Stimulated activated CD4-positive, alpha-beta T cell treated with anti-CD3 and anti-CD28 coated beads, Interleukin-12 subunit alpha, Interleukin-12 subunit beta, amount 100 ng/mL, for 4 hours (primary cell): Measurements from ENCODE around the gene KIAA1755.
"Not testable (repeated sequence)": the region's sequence is repeated elsewhere in the genome, so short reads cannot be mapped to it uniquely, and the experiment has no call there.

ENCODE experiments used
- DNase-seq: peaks from one replicate; pipeline ENCODE4 v3.0.0-alpha.2; 2020

The KIAA1755 gene

DNA sequence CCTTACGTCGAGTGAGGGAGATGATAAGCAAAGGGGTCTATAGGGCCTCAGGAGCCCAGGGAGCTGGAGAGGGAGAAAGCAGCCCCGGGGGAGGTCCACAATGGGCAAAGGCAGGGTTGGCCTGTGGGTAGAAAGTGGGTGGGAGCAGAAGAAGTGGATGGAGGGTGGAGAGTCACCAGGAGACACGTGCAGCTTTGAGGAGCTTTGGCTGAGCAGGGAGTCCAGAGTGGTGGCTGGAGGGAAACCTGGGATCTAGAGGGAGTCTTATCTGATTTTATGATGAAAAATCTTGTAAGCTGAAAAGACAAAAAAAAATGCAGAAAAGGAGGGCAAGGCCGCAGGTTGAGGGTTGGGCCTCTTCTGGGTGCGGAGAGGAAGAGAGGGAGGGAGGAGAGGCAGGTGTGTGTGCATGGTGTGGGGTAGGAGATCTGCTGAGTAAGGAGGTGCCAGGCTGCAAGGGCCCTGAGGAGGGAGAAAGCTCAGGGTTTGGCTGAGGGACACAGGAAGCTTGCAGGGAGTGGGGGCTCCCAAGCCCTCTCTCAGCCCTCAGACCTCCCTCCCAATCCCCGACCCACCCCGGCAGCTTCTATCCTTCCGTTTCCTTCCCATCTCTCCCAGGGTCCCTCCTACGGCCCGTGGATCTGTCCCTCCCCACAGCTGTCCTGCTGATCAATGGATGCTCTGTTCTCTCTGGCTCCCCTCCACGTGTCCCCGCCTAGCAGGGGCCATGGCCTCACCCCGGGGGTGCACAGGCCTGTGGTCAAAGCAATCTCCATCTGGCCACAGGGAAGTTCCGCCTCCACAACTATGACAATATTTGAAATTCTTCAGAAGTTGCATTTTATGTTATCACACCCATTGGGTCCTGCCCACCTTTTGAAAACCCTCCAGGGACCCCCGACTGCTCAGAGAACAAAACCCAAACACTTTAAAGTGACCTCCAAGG lies 26.3 kb upstream of the KIAA1755 start:
- DNase-seq = no peak

DNA sequence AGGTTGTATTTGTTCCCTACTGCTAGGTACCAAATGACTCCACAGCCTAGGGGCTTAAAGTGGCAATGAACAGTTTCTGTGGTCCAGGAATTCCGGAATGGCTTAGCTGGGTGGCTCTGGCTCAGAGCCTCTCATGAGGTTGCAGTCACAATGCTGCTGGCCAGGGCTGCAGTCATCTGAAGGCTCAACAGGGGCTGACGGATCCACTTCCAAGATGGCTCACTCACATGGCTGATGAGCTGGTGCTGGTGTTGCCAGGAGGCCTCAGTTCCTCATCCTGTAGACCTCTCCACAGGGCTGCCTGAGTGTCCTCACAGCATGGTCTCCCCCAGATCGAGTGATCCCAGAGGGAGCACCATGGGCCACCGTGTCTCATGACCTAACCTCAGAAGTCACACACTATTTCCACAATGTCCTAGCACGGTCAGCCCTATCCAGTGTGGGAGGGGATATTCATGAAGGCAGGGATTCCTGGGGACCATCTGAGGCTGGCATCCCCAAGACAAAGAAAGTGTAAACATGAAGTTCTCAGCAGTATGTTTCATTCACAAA lies 24.4 kb upstream of the KIAA1755 start:
- no peak for DNase-seq

DNA sequence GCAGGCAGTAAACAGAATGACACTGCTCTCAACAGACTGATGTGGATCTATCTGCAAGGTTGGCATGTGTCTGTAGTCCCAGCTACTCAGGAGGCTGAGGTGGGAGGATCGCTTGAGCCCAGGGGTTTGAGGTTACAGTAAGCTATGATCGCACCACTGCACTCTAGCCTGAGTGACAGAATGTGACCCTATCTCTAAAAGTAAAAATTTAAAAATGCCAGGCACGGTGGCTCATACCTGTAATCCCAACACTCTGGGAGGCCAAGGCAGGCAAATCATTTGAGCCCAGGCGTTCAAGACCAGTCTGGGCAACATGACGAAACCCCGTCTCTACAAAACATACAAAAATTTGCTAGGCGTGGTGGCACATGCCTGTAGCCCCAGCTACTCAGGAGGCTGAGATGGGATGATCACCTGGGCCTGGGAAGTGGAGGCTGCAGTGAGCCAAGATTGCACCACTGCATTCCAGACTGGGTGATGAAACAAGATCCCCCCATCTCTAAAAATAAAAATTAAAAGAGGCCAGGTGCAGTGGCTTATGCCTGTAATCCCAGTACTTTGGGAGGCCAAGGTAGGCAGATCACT lies 23.6 kb upstream of the KIAA1755 start:
- not testable (repeated sequence) for DNase-seq

DNA sequence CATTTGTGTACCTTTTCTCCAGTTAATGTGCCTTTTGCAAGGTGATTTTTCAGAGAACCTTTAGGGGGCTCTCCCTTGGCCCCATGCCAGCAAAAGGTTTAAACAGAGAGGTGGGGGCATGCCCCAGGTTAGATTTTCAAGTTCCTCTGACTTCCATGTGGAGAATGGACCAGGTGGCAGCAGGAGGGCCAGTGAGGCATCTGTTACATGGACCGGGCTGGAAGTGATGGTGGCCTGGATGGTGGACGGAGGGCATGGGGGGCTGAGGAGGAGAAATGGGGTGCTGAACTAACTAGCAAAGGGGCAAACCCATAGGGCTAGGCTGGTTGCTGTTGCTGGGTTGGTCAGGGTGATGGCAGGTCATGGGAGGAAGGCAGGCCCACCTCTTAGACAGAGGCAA lies 22.7 kb upstream of the KIAA1755 start:
- DNase-seq = no peak

DNA sequence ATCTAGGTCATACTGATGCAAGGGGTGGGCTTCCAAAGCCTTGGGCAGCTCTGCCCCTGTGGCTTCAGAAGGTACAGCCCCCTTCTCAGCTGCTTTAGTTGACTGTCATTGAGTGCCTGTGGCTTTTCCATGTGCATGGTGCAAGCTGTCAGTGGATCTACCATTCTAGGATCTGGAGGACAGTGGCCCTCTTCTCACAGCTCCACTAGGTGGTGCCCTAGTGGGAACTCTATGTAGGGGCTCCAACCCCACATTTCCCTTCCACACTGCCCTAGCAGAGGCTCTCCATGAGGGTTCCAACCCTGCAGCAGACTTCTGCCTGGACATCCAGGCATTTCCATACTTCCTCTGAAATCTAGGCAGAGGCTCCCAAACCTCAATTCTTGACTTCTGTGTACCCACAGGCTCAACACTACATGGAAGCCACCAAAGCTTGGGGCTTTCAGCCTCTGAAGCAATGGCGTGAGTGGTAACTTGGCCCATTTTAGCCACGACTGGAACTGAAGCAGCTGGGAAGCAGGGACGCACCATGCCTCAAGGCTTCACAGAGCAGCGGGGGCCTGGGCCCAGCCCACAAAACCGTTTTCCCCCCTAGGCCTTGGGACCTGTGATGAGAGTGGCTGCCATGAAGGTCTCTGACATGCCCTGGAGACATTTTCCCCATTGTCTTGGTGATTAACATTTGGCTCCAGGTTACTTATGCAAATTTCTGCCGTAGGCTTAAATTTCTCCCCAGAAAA lies 20.8 kb upstream of the KIAA1755 start:
- not testable (repeated sequence) for DNase-seq

DNA sequence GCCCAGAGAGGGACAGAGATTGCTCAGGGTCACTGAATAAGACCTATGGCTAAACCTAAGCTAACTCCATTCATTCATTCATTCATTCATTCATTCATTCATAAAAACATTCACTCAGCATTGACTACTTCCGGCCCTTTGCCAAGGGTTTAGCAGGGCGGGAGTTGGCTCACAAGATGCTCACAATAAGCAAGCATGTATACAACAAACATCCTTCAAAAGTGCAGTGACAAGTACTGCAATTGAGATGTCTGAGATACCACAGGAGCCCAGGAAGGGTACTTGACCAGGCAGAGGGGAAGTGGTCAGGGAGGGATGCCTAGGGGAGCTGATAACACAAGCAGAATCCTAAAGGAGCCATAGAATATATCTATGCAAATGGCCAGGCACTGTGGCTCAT lies 18.2 kb upstream of the KIAA1755 start:
- DNase-seq = no peak

DNA sequence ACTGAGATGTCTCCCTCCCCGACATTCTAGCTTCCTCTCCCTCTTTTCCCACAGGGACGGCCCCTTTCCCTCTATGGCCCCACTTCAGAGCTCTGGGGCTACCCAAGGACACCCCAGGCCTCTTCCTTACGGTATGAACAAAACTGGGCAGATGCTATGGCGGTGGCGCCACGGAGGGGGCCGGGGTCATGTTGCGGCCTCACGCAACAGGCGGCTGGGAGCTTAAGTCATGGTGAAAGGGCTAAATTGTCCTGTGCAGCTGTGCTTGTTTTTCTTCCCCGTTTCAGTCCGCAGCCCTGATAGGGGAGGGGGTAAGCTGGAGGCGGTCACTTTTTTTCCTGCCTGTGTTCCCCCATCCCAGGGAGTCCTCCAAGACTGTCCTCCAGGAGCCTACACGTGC lies 17.6 kb upstream of the KIAA1755 start:
- no peak for DNase-seq

DNA sequence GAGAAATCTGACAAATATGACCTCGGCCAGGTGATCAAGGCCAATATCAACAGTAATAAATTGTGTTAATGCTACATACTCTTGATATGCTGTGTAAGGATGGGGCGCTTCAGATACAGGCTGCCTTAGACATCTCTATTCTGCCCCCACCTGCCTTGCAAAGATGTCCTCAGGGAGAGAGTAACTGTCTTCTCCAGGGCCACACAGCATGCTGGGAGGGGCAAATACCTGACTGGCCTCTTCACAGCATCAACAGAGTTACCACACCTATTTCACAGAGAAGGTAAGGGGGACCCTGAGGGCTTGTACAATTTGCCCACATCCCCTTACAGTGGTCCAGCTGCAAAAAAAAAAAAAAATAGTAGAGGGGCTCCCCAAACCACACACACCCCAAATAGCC lies 17.2 kb upstream of the KIAA1755 start:
- no peak for DNase-seq

DNA sequence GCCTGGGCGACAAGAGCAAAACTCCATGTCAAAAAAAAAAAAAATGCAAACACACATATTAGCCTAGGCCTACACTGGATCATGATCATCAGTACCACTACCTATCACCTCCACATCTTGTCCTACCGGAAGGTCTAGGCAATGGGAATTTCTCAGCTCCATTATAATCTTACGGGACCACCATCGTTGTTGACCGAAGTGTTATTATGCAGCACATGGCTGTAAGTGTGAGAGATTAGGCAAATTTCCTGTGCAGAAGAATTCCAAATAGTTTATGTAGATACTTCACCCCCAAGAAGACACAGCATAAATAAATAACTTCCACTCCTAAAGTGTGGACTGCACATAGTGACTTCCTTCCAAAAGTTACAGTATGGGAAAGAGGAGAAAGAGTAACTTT lies 16.8 kb upstream of the KIAA1755 start:
- no peak for DNase-seq

DNA sequence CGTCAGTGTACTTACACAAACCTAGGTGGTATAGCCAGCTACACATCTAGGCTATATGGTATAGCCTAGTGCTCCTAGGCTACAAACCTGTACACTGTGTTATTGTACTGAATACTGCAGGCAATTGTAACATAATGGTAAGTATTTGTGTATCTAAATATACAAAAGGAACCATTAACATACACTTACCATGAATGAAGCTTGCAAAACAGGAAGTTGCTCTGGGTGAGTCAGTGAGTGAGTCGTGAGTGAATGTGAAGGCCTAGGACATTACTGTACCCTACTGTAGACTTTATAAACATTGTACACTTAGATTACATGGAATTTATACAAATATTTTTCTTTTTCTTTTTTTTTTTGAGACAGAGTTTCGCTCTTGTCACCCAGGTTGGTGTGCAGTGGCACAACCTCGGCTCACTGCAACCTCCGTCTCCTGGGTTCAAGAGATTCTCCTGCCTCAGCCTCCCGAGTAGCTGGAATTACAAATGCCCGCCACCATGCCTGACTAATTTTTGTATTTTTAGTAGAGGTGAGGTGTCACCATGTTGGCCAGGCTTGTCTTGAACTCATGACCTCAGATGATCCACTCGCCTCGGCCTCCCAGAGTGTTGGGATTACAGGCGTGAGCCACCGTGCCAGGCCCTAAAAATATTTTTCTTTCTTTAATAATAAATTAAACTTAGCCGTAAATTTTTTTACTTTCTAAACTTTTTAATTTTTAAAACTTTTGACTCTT lies 15.4 kb upstream of the KIAA1755 start:
- DNase-seq = no peak

DNA sequence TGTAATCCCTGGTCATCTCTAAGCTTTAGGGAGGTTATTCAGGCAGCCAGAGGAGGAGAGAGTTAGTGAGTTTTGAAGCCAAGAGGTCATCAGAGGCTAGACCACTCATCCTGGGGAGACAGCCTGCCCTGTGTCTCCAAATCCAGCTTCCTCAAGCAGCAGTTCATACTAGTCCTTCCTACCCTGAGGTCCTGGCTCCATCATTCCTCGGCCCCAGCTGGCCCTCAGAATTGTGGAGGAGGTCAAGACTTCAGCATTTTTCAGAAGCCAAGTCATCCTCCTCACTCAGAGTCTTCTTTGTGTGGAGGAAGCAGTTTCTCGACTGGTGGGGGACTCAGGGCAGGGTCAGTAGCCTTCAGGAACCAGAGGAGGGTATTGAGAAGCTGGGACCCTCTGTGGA lies 12.4 kb upstream of the KIAA1755 start:
- no peak for DNase-seq

DNA sequence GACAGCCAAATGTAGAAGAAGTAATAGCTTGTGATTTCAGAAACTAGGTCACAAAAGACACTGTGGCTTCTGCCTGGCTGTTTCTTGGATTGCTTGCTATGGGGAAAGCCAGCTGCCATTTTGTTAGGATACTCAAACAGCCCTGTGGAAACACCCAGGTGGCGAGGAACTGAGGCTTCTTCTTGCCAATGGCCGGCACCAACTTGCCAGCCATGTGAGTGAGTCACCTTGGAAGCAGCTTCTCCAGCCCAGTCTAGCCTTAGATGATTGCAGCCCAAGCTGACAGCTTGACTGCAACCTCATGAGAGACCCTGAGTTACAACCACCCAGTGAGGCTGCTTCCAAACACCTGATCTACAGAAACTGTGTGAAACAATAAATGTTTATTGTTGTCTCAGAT lies 11.9 kb upstream of the KIAA1755 start:
- DNase-seq = no peak

DNA sequence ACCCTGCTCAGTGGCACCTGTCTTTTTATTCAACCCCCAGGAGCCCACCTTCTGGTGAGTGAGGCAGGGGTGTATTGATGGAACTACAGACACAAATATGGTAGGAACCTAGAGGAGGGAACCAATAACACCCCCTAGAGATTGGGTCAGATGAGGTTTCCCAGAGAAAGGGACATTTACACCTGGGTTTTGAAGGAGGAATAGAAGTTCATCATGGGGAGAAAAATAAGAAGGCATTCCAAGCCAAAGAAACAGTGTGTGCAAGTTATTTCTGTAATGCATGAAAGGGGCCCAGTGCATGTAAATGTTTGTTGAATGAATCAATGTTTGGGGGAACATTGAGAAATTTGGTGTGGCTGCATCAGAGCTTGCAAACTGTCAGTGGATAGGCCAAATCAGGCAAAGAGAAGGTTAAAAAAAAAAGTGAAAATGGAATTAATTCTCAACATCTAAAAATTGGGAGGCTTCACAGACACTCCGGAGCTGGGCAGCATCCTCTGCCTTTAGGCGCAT lies 11.1 kb upstream of the KIAA1755 start:
- DNase-seq = no peak

DNA sequence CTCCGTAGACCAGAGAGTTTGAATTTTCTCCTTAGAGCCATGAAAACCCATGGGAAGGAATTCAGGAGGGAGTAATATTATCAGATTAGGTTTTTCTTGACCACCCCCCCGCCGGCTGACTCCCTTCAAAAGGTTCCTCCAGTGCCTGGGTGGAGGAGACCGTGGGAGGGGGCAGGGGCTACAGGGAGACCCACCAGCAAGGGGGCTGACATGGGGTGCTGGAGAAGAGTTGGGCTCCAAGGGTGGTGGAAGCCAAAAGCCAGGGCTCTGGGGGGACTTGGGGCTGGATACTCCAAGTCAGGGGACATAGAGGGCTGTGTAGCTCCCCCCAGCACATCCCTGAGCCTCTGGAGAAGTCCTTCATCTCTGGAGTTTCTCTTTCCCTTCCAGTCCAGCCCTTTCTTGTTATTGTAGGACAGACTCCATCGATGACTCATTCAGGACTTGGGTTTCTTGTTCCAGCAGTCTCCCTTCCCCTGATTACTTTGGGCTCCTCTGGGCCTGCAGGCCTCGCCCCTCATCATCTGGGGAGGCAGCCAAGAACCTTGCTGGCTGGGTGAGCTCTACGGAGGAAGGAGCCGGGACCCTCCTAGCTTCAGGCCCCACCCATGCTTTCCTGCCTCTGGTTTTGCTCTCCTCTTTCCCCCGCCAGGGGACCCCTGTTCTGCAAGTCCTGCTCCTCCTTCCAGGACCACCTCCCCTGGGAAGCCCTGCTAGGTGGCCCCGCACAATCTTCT lies 10.5 kb upstream of the KIAA1755 start:
- no peak for DNase-seq

DNA sequence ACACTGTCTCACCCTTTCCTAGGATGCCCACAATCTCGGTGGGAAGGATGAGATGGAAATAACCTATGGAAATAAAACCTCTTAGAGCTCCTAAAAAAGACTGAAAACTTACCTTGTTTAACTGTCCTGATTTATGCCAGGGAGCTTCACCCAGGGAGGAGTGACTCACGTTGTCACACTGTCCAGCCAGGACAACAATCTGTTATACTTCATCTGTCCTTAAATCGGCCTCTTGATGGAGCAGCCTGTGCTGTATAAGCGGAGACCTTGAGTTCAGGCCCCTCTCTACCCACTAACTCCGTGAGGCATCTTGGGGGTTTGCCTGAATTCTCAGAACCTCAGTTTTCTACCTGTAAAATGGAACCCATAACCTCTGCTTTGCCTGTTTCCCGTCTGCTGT lies 9.2 kb upstream of the KIAA1755 start:
- no peak for DNase-seq

DNA sequence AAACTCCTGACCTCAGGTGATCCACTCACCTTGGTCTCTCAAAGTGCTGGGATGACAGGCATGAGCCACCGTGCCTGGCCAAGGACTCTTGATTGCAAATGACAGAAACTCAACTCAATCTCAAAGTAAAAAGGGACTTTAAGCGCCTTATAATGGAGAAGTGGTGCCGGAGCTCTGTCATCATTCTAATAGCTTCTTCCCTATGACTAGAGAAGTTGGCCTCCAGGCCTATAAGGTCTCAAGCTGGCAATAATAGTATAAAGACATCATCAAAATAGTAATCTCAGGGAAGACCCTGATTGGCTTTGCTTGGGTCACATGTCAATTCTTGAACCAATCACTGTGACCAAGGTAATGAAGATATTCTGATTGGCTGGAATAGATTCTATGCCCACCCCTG lies 8.5 kb upstream of the KIAA1755 start:
- DNase-seq = no peak

DNA sequence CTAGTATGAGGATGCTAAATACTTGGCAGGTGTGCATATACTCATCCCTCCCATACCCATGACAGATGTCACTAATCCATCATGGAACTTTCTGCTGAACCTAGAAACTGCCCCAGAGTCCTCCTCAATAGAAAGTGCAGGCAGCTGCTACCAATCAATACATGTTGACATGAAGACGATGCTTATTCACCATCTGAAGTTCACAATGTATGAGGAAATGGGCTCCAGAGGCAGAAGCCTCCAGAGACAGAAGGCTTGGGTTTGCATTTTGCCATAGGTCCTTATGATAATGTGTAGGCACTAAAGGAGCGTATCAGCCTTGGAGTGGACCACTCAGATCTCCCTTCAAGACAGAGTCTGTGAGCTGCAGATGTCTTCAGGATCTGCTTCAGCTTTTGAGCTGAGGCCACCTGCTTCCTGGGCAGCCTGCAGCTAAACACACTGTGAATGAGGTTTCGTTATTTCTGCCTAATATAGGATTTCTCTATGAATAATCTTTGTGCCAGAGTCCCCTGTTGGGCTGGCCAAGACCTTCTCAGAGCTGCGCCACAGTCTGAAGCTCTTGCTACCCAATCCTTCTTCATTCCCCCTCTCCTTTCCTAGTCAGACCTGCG lies 7.5 kb upstream of the KIAA1755 start:
- DNase-seq = no peak

DNA sequence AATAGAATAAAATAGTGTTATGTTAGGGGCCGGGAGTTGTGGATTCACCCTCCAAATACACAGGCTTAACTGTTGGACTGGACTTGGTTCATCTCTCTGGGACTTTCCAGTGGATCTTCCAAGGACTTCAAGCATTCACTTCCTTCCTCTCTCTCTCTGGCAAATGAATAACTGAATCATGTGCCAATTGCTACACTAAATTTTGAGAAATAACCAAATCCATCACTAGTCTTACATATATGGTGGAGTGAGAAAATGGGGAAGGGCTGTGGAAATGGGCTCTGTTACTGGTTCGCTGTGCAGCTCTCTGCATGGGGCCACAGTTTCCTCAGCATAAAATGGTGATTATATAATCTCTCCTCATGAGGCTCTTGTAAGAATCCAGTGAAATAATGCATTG lies 6.8 kb upstream of the KIAA1755 start:
- no peak for DNase-seq

DNA sequence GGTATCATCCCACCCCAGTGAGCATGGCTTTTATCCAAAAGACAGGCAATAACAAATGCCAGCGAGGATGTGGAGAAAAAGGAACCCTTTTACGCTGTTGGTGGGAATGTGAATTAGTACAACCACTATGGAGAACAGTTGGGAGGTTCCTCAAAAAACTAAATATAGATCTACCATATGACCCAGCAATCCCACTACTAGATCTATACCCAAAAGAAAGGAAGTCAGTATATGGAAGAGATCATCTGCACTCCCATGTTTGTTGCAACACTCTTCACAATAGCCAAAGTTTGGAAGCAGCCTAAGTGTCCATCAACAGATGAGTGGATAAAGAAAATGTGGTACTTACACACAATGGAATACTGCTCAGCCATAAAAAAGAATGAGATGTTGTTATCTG lies 5.9 kb upstream of the KIAA1755 start:
- DNase-seq = no peak

DNA sequence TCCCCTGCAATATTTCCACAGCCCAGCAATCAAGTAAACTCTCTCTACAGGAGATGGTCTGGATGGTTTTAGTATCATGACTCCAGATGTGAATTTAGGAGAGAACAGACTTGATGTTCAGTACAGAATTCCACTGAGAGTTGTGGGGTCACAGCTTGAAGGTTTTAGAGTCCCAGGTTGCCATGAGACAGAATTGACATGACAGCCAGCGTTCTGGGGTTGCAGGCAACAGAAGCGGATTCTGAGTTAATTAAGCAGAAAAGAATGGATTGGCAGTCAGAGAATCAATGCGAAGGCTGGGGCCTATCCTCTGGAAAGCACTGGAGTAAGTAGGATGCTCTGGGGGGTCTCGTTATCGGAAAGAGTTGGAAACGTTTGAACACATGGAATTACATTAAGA lies 2.4 kb upstream of the KIAA1755 start:
- no peak for DNase-seq

DNA sequence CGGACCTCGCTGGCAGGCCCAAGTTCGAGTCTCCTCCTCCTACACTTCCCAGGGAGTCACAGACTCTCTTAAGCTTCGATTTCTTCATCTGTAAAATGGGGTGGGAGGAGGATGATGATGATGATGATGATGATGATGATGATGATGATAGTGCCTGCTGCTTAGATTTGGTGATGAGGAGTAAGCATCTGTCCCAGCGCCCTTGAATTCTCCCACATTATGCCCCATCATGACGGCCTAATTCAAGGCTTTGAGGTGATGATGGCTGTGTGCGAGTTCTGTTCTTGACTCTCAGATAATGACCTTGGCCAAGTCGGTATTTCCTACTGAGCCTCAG lies 487 bp upstream of the KIAA1755 start:
- DNase-seq = no peak

DNA sequence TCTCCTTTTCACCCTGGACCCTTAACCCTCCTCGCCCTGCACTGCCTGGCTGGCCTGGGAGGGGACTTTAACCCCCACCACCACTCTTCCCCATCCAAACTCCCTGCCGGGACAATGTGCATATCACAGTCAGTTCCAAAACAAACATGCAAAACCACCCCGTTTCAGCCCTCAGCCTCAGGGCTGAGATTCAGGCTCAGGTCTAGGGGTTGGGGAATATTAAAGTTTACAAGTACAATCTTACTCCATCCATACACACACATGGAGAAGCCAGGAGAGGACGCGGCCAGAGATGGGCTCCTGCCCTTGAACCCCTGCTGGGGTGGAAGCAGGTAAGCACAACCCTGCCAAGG lies 534 bp downstream of the KIAA1755 start:
- DNase-seq = no peak
